Ovary (tissue), 9 donors: ENCODE data around the gene FGFR2. TPM values are rescaled to one million over a fixed set of nuclear protein-coding genes. Genes with fewer than 3 reads are reported as not detected.
A peak's percentile ranks its signal among the peaks of the same experiment; 100 is the strongest.
"Not testable (repeated sequence)": the region's sequence is repeated elsewhere in the genome, so short reads cannot be mapped to it uniquely, and the experiment has no call there.

Source experiments
- DNase-seq, 5 donors: peaks; one replicate each; pipeline ENCODE4 v3.0.0-alpha.2; 2019 to 2020
- H3K27ac ChIP-seq, 2 donors: fragments of 200-600 bp; one replicate each; pipeline versions ENCODE4 v1.5.1 to v1.8.0; 2019 to 2022
- H3K27me3 ChIP-seq: fragments of 200-600 bp; one replicate; pipeline ENCODE4 v1.8.0; 2022
- H3K36me3 ChIP-seq: fragments of 200-600 bp; sonication (generic); one replicate; pipeline ENCODE4 v1.5.1; 2019
- H3K4me1 ChIP-seq: one replicate; pipeline ENCODE4 v1.8.1; 2013; ENCODE audit warnings: mild to moderate bottlenecking, moderate library complexity; ENCODE audit not compliant: insufficient read depth
- H3K4me3 ChIP-seq: fragments of 200-600 bp; sonication (generic); one replicate; pipeline ENCODE4 v1.5.1; 2017
- H3K9me3 ChIP-seq, 2 donors: fragments of 200-600 bp in 1 of 2; sonication (generic) in 1 of 2; one replicate each; pipeline versions ENCODE4 v1.5.1 to v1.8.1; 2013 to 2019; ENCODE audit warnings: mild to moderate bottlenecking in 1 of 2, moderate library complexity in 1 of 2
- EP300 ChIP-seq: sonication (generic); formaldehyde crosslinking; IDR thresholded peaks from one replicate; pipeline ENCODE4 v1.6.1; 2017; ENCODE audit warnings: antibody characterized with exemption
- POLR2A ChIP-seq: fragments of 450-650 bp; IDR thresholded peaks from one replicate; pipeline ENCODE4 v1.6.1; 2017; ENCODE audit warnings: antibody characterized with exemption, mild to moderate bottlenecking, moderate library complexity
- WGBS, 3 donors: extraction: QIAGEN DNeasy Blood & Tissue Kit in 1 of 3; methylation state at CpG; one replicate each; pipeline versions ENCODE4 v1.1.5 to v1.1.7; 2013 to 2017; 5-methylcytosine and 5-hydroxymethylcytosine counted together
- intact Hi-C, 4 donors: fragments of 100-400 bp; cut with DNase I; formaldehyde crosslinking; loops; one replicate each; pipeline versions ENCODE4 v1.11.0 to v1.15.1; 2022 to 2023
- polyA plus RNA-seq, 2 donors: library from polyadenylated mRNA; stranded (reverse); fragments of 200-250 nt in 1 of 2; fragments of 350-450 nt in 1 of 2; fragmentation: Illumina TruSeq in 1 of 2; extraction: RNeasy Lipid Tissue Mini Kit (QIAGEN cat#74804) in 1 of 2; gene quantifications; one replicate each; pipeline ENCODE4 v1.2.3, GENCODE V29; 2013 to 2014
- total RNA-seq, 7 donors: library from RNA; depleted of rRNA in 2 of 7; stranded (reverse); fragments of >200 nt in 2 of 7; fragmentation: NEBNext Ultra II Directional in 3 of 7; extraction: Animal tissue kit (Norgen Biotek cat#: 25700) in 3 of 7; gene quantifications; one replicate each; pipeline versions ENCODE4 v1.1.0 to v1.2.4, GENCODE V29; 2016 to 2023
- TF ChIP-seq, protein P1 (sequence below), 3 donors: fragments of 450-650 bp in 2 of 3; fragments of 200-600 bp in 1 of 3; IDR thresholded peaks; one replicate each; pipeline versions ENCODE4 v1.5.1 to v1.8.0; 2016 to 2022; ENCODE audit warnings: antibody characterized with exemption in 3 of 3, mild to moderate bottlenecking in 1 of 3
- donor health status: DM: no; HTN: no; CAD: no; lungs with moderate emphysema.
- donor health status: DM: no; HTN: no; CAD: no.
- donor health status: Bipolar disorder and iron deficiency.
- donor health status: DM: yes; HTN: yes; CAD: no.
- donor health status: DM: no; HTN: no; CAD: no.
- donor health status: DM: yes; HTN: yes; CAD: no.

The FGFR2 gene
- total and polyA plus RNA-seq, 9 donors: 8.8 to 52.2 (median 26.5) TPM

DNA sequence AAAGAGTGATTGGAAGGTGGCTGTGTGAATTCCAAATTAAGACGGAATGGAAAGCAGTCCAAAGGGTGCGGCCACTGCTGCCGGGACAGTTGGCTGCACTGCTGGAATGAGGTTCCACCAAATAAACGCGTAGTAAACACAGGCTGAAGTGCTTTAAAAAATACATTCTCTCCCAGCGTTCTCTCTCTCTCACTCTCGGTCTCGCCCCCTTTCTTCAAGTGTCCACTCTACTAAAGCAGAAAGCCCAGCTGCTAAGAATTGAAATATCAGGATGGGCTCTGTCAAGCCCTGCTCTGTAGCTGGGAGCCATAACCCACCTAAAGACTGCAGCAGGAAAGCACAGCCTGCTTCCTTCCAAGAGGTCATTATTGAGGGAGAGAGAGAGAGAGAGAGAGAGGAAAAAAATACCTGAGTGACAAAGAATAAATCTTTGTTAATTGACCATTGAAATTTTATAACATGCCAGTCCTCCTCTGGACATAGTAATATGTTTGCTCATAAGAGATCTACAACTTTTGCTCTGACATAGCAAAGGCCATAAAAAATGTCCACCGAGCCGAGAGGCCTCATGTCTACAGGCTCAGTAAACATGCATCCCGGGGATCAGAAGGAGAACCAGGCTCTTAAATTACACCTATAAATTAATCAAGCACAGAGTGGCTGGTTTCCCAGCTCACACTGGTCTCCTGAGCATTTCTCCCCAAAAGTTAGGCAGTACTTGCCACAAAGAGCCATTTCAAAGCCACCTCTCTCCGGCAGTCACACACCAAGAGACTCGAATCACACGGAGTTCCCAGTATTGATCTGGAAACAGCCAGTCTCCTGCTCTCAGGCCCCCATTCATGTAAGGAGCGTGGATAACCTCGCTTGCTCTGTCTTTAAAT lies 72.8 kb downstream of the FGFR2 start:
- Histone ChIP-seq H3K9me3 (no peaks in the 10 kb centered on the region), H3K4me1 (peaks cover 10% of the 10 kb centered on the region), H3K27me3 (no peaks in the 10 kb centered on the region), H3K4me3 (no peak overlapping the region), H3K27ac (no peak overlapping the region), H3K36me3 (no peaks in the 10 kb centered on the region)
- intact Hi-C loops: no loop called here
- TF ChIP-seq POLR2A (no peak), EP300 (no peak)
- TF ChIP-seq, protein P1, sequence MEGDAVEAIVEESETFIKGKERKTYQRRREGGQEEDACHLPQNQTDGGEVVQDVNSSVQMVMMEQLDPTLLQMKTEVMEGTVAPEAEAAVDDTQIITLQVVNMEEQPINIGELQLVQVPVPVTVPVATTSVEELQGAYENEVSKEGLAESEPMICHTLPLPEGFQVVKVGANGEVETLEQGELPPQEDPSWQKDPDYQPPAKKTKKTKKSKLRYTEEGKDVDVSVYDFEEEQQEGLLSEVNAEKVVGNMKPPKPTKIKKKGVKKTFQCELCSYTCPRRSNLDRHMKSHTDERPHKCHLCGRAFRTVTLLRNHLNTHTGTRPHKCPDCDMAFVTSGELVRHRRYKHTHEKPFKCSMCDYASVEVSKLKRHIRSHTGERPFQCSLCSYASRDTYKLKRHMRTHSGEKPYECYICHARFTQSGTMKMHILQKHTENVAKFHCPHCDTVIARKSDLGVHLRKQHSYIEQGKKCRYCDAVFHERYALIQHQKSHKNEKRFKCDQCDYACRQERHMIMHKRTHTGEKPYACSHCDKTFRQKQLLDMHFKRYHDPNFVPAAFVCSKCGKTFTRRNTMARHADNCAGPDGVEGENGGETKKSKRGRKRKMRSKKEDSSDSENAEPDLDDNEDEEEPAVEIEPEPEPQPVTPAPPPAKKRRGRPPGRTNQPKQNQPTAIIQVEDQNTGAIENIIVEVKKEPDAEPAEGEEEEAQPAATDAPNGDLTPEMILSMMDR (IDR thresholded peaks at IDR 0.05): no peak
- DNase-seq: no peak
- 51 to 65% (median 62%) methylated on average over 16 of the region's 16 CpGs for WGBS, 3 donors

DNA sequence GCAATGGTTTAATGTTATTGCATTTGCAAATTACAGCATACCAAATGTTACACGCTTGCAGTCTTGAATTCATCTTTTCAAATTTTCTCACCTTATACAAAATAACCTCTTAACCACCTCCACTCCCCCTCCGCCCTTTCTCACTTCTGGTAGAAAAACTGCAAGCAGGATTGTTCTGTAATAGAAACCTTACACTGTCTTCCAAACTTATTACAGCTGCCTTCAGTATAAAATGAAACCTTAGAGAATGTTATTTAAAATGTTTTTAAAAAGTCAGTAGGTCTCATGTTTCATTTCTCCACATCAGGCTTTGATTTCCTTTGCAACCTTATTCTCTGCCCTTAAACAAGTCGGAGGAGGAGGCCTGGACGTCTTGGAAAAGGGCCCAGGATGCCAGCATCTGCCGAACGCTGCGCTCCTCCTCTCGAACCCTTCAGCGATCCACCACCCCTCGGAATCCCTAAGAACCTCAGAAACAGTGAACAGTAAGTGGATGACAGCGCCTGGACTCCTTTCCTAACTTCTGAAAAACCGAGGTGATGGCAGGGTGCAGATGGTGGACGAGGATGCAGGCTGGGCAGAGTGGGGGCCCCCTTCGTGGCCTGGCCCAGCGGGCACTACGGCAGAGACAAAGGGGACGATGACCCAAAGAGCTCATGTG lies 74.0 kb downstream of the FGFR2 start:
- DNase-seq: peak in 1 of 5 donors; percentile 33
- Histone ChIP-seq H3K27ac (peak overlapping the region in 1 of 2 donors; percentile 18), H3K36me3 (no peaks in the 10 kb centered on the region), H3K4me1 (peaks cover 8% of the 10 kb centered on the region), H3K9me3 (no peaks in the 10 kb centered on the region), H3K27me3 (no peaks in the 10 kb centered on the region), H3K4me3 (peak overlapping the region; percentile 3)
- intact Hi-C loops: no loop called here
- TF ChIP-seq, protein P1 (IDR thresholded peaks at IDR 0.05): no peak
- TF ChIP-seq EP300: no peak
- TF ChIP-seq POLR2A: no peak
- WGBS, 3 donors: 14 to 33% (median 22%) methylated on average over 17 of the region's 17 CpGs

GRCh38 chr10:121522831-121523230 lies 75.4 kb downstream of the FGFR2 start:
- intact Hi-C loops: no loop called here
- H3K4me1 ChIP-seq: peaks cover 15% of the 10 kb centered on the region
- H3K9me3 ChIP-seq: no peaks in the 10 kb centered on the region
- no peaks in the 10 kb centered on the region for H3K36me3 ChIP-seq
- WGBS, 3 donors: 60 to 66% (median 64%) methylated on average over 1 of the region's 1 CpG
- H3K4me3 ChIP-seq: no peak overlapping the region
- TF ChIP-seq POLR2A: no peak
- no peak for TF ChIP-seq EP300
- TF ChIP-seq, protein P1 (IDR thresholded peaks at IDR 0.05): no peak
- DNase-seq: no peak
- peak overlapping the region in 1 of 2 donors; percentile 26 for H3K27ac ChIP-seq
- no peaks in the 10 kb centered on the region for H3K27me3 ChIP-seq

- no peak overlapping the region for H3K4me3 ChIP-seq
- WGBS, 3 donors: 86 to 87% (median 86%) methylated on average over 11 of the region's 11 CpGs
- H3K9me3 ChIP-seq: no peaks in the 10 kb centered on the region
- H3K4me1 ChIP-seq: peaks cover 15% of the 10 kb centered on the region
- no peak for DNase-seq
- intact Hi-C loops: no loop called here
- TF ChIP-seq, protein P1 (IDR thresholded peaks at IDR 0.05): no peak
- TF ChIP-seq EP300 (no peak), POLR2A (no peak)
- H3K27me3 ChIP-seq: no peaks in the 10 kb centered on the region
- H3K27ac ChIP-seq: no peak overlapping the region
- no peaks in the 10 kb centered on the region for H3K36me3 ChIP-seq
Observed at GRCh38 chr10:121521794-121522556, 76.3 kb downstream of the FGFR2 start.

DNA sequence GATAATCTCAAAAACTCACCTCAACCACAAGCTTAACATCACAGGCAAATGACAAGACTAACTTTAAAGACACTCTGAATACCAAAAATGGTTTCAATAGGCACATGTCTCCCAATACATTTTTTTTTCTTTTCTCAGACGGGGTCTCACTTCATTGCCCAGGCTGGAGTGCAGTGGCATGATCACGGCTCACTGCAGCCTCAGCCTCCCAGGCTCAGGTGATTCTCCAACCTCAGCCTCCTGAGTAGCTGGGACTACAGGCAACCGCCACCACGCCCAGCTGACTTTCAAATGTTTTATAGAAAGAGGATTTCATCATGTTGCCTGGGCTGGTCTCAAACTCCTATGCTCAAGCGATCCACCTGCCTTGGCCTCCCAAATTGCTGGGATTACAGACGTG lies 77.7 kb downstream of the FGFR2 start:
- 97 to 99% (median 99%) methylated on average over 6 of the region's 6 CpGs for WGBS, 3 donors
- intact Hi-C loops, H3K36me3 ChIP-seq, H3K27me3 ChIP-seq, H3K9me3 ChIP-seq, H3K27ac ChIP-seq, DNase-seq, H3K4me3 ChIP-seq: not testable (repeated sequence)
- peaks cover 15% of the 10 kb centered on the region for H3K4me1 ChIP-seq
